Measurements from ENCODE around the gene GATB. TPM values are rescaled to one million over a fixed set of nuclear protein-coding genes. Genes with fewer than 3 reads are reported as not detected.

Gene GATB
- total RNA-seq, 3 donors from 2014 or later: 15.6 to 20.2 (median 17.2) TPM

GRCh38 chr4:151687021-151687640 is 73.7 kb downstream of the GATB start:
- no peaks in the 10 kb centered on the region for H3K36me3 ChIP-seq (ENCODE audit: low read depth)
- TF ChIP-seq, protein P1, sequence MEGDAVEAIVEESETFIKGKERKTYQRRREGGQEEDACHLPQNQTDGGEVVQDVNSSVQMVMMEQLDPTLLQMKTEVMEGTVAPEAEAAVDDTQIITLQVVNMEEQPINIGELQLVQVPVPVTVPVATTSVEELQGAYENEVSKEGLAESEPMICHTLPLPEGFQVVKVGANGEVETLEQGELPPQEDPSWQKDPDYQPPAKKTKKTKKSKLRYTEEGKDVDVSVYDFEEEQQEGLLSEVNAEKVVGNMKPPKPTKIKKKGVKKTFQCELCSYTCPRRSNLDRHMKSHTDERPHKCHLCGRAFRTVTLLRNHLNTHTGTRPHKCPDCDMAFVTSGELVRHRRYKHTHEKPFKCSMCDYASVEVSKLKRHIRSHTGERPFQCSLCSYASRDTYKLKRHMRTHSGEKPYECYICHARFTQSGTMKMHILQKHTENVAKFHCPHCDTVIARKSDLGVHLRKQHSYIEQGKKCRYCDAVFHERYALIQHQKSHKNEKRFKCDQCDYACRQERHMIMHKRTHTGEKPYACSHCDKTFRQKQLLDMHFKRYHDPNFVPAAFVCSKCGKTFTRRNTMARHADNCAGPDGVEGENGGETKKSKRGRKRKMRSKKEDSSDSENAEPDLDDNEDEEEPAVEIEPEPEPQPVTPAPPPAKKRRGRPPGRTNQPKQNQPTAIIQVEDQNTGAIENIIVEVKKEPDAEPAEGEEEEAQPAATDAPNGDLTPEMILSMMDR (IDR thresholded peaks at IDR 0.05): no peak
- no peaks in the 10 kb centered on the region for H3K9me3 ChIP-seq
- no peak for DNase-seq
- no peaks in the 10 kb centered on the region for H3K4me1 ChIP-seq (ENCODE audit: low read depth)
- intact Hi-C loops (cut with DNase I, micrococcal nuclease): no loop called here
- ATAC-seq: no peak
- no peak overlapping the region for H3K4me3 ChIP-seq

DNA sequence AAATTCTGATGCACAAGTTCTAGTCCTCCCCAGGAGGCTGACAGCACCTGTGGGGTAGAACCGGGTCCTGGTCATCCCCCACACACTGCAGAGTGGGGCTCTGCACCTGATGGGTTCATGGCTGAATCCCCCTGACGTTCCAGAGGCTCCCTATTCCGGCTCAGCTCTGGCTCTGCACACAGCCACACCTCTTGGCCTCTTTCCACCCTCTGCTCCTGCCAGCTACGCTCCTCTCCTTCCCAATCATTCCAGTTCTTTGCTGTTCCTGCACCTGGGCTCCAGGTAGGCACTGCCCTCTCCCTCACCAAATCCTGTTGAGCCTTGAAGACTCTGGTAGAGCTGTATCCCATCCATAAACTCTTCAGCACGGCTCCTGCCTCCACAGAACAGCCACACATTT is 75.5 kb downstream of the GATB start:
- no peaks in the 10 kb centered on the region for H3K9me3 ChIP-seq
- DNase-seq: no peak
- no peak for ATAC-seq
- no peak overlapping the region for H3K4me3 ChIP-seq
- TF ChIP-seq, protein P1 (IDR thresholded peaks at IDR 0.05): no peak
- H3K4me1 ChIP-seq (ENCODE audit: low read depth): no peaks in the 10 kb centered on the region
- intact Hi-C loops (cut with DNase I, micrococcal nuclease): no loop called here
- no peaks in the 10 kb centered on the region for H3K36me3 ChIP-seq (ENCODE audit: low read depth)

DNA sequence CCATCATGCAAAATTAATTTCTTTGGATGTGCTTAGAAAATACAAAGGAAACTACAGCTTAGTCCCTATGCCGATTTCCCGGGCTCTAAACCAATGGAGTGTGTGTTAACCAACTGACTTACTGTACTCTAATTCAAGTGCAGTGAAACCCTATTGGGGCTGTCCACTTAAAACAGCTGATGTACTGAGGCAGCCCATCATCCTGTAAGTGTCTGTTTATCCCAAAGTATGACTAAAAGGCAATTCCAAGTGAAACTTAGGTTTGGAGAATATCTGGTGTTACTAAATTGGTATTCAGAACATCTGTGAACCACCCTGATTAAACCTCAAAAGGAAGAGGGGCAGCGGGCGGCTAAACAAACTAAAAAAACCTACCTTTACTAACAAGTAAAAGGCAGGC is 79.7 kb downstream of the GATB start:
- Histone ChIP-seq H3K4me1 (ENCODE audit: low read depth) (no peaks in the 10 kb centered on the region), H3K4me3 (no peak overlapping the region), H3K9me3 (no peaks in the 10 kb centered on the region), H3K36me3 (ENCODE audit: low read depth) (no peaks in the 10 kb centered on the region)
- DNase-seq (no peak), ATAC-seq (no peak)
- TF ChIP-seq, protein P1 (IDR thresholded peaks at IDR 0.05): no peak
- intact Hi-C loops (cut with DNase I, micrococcal nuclease): no loop called here

DNA sequence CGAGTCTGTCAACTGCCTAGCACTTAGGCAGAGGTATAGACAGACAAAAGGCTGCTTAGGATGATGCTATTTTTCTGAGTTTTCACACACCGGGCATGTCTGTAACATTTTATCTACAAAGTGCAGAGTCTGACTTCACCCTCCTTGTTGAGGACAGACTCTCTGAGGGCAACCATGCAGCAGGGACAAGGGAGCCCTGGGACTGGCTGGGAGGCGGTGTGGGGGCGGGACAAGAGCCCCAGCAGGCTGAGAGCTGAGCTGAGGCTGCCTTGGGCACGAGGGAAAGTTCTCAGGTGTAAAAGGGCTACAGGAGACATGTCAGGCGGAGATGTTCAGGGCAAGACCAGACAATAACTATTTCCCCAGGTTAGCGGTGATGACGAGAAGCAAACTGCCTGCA is 81.6 kb downstream of the GATB start:
- TF ChIP-seq, protein P1 (IDR thresholded peaks at IDR 0.05): no peak
- Histone ChIP-seq H3K4me1 (ENCODE audit: low read depth) (no peaks in the 10 kb centered on the region), H3K4me3 (no peak overlapping the region), H3K36me3 (ENCODE audit: low read depth) (no peaks in the 10 kb centered on the region), H3K9me3 (no peaks in the 10 kb centered on the region)
- intact Hi-C loops (cut with DNase I, micrococcal nuclease): no loop called here
- no peak for DNase-seq
- no peak for ATAC-seq

DNA sequence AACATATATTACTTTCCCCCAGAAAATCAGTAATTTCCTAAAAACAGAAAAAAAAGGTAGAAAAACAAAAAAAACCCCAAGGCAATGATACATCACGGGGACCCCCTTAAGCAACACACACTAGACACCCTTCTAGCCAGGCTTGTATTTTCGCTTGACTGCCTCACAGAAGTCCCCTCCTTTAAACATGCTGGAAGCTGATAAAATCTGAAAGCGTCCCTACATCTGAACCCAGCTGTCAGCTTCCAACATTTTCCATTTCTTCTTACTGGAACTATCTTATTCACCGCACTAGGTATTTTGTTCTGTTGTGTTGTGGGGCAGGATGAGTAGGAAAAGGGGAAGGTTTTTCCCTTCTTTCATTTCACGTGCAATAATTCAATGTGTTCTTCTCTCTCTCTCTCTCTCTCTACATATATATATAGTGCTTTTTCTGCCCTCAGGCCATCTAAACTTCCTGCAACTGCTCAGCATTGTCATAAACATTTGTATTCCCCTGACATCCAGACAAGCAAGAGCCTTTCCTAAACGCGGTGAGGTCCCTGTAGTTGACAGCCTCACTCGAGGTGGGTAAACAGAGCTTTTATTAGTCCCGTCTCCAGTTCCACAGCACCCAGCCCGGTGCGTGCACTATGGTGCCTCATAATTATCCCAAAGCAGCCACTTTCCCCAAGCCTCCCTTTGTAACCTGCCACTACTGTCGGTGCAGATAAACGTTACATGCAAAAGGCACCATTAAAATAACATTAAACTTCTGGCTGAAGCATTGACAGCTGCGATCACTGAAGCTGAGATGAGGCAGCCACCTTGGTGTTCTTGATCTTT is 82.5 kb downstream of the GATB start:
- H3K4me3 ChIP-seq: no peak overlapping the region
- no peak for ATAC-seq
- H3K9me3 ChIP-seq: no peaks in the 10 kb centered on the region
- H3K36me3 ChIP-seq (ENCODE audit: low read depth): no peaks in the 10 kb centered on the region
- intact Hi-C loops (cut with DNase I, micrococcal nuclease): no loop called here
- no peaks in the 10 kb centered on the region for H3K4me1 ChIP-seq (ENCODE audit: low read depth)
- TF ChIP-seq, protein P1 (IDR thresholded peaks at IDR 0.05): no peak
- DNase-seq: no peak
